ENCODE data around the gene CAPN11.
"Not testable (repeated sequence)": the region's sequence is repeated elsewhere in the genome, so short reads cannot be mapped to it uniquely, and the experiment has no call there.

Gene CAPN11

DNA sequence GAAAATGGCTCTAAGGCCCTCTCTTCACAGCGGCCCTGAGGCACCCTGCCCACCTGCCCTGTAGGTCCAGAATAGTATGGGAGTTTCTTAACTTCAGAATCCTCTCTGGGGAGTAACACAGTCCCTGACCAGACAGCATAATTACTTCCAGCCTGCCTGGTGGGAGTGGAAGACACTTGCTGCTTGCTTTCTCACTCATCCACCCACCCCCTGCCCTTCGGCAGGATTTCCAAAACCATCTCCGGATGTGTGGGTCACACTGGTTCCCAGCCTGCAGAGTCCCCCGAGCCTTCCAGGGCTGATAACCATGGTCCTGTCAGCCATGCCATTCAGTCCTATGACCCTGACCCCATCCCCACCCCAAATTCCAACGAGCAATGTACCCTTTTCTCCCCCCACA, 70.2 kb downstream of the CAPN11 start:
- in situ Hi-C loops (cut with HindIII; ENCODE audit: low sequenced_read_pairs), result no loop called here
- DNase-seq (ENCODE audit: low read depth, low spot score), result no peak
- TF ChIP-seq, protein P1, sequence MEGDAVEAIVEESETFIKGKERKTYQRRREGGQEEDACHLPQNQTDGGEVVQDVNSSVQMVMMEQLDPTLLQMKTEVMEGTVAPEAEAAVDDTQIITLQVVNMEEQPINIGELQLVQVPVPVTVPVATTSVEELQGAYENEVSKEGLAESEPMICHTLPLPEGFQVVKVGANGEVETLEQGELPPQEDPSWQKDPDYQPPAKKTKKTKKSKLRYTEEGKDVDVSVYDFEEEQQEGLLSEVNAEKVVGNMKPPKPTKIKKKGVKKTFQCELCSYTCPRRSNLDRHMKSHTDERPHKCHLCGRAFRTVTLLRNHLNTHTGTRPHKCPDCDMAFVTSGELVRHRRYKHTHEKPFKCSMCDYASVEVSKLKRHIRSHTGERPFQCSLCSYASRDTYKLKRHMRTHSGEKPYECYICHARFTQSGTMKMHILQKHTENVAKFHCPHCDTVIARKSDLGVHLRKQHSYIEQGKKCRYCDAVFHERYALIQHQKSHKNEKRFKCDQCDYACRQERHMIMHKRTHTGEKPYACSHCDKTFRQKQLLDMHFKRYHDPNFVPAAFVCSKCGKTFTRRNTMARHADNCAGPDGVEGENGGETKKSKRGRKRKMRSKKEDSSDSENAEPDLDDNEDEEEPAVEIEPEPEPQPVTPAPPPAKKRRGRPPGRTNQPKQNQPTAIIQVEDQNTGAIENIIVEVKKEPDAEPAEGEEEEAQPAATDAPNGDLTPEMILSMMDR (IDR thresholded peaks at IDR 0.05; ENCODE audit: low read depth, low read length), result no peak
- H3K4me3 ChIP-seq (ENCODE audit: low read depth, low read length), result no peak overlapping the region

DNA sequence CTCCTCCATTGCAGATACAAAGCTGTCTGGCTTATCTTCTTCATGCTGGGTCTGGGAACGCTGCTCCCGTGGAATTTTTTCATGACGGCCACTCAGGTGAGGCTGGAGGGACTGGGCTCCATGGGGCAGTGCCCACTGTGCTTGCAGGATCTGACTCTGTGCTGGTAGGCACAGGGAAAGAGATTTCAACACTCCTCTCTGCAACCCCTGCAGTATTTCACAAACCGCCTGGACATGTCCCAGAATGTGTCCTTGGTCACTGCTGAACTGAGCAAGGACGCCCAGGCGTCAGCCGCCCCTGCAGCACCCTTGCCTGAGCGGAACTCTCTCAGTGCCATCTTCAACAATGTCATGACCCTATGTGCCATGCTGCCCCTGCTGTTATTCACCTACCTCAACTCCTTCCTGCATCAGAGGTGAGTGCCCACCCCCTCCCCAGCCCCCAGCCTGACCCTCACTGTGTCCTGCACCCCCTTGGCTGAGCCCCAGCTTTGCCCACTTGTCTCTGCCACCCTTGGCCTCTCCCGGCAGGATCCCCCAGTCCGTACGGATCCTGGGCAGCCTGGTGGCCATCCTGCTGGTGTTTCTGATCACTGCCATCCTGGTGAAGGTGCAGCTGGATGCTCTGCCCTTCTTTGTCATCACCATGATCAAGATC, 70.9 kb downstream of the CAPN11 start:
- no peak overlapping the region for H3K4me3 ChIP-seq (ENCODE audit: low read depth, low read length)
- DNase-seq (ENCODE audit: low read depth, low spot score), result no peak
- in situ Hi-C loops (cut with HindIII; ENCODE audit: low sequenced_read_pairs), result no loop called here
- TF ChIP-seq, protein P1 (IDR thresholded peaks at IDR 0.05; ENCODE audit: low read depth, low read length), result no peak

DNA sequence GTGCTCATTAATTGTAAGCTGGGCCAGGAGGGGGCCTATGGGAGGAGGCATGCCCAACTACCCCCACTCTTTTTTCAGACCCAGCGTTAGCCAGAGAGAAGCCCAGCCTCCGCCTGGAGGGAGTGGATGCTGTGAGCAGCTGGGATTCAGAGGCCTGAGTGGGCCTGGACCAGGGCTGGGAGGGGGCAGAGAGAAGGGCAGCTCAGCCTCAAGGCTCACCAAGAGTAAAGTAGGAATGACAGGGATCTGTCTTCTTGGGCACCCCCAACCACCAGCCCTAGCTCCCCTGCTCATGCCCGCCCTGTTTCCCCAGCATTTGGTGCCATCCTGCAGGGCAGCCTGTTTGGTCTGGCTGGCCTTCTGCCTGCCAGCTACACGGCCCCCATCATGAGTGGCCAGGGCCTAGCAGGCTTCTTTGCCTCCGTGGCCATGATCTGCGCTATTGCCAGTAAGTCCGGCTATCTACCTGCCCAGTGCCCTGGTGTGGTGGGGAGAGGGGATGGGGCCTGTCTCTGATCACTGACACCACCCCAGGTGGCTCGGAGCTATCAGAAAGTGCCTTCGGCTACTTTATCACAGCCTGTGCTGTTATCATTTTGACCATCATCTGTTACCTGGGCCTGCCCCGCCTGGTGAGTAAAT, 71.5 kb downstream of the CAPN11 start:
- DNase-seq (ENCODE audit: low read depth, low spot score), result no peak
- TF ChIP-seq, protein P1 (IDR thresholded peaks at IDR 0.05; ENCODE audit: low read depth, low read length), result no peak
- in situ Hi-C loops (cut with HindIII; ENCODE audit: low sequenced_read_pairs), result no loop called here
- H3K4me3 ChIP-seq (ENCODE audit: low read depth, low read length), result no peak overlapping the region

DNA sequence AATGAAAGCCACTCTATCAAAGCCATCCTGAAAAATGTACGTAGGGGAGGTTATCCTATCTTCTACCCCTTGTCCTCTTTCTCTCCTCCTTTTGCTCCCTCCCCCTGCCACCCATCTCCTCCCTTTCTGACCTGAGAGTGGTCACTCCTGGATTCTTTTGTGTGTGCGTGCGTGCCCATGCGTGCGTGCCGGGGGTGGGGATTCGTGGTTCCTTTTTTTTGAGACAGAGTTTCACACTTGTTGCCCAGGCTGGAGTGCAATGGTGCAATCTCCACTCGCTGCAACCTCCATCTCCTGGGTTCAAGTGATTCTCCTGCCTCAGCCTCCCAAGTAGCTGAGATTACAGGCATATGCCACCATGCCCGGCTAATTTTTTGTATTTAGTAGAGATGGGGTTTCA, 72.8 kb downstream of the CAPN11 start:
- H3K4me3 ChIP-seq (ENCODE audit: low read depth, low read length); DNase-seq (ENCODE audit: low read depth, low spot score); in situ Hi-C loops (cut with HindIII; ENCODE audit: low sequenced_read_pairs): not testable (repeated sequence)

DNA sequence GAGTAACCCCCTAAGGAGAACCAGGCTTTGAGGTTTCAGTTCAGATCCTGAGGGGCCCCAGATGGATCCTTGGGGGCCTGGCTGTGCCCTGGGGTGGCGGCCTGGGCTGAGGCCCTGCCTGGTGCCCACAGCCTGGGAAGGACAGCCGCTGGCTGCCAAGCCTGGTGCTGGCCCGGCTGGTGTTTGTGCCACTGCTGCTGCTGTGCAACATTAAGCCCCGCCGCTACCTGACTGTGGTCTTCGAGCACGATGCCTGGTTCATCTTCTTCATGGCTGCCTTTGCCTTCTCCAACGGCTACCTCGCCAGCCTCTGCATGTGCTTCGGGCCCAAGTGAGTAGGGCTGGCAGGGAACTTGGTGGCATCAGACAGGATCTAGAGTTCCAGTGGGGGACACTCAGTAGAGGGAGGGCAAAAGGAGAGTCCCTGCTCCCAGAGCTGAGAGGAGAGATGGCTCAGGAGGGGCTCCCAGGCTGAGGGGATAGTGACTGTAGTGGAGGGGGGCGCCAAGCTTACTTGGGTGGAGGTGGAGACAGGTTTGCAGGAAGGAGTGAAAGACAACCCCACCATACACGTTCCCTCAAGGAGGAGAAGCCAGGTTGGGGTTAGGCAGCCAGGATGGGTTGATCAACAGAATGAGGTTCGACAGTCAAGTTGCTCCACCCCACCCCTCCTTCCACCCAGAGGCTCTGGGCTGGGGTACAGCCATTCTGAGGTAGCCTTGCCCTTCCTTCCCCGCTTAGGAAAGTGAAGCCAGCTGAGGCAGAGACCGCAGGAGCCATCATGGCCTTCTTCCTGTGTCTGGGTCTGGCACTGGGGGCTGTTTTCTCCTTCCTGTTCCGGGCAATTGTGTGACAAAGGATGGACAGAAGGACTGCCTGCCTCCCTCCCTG, 74.3 kb downstream of the CAPN11 start:
- TF ChIP-seq, protein P1 (IDR thresholded peaks at IDR 0.05; ENCODE audit: low read depth, low read length), result no peak
- H3K4me3 ChIP-seq (ENCODE audit: low read depth, low read length), result no peak overlapping the region
- in situ Hi-C loops (cut with HindIII; ENCODE audit: low sequenced_read_pairs), result no loop called here
- no peak for DNase-seq (ENCODE audit: low read depth, low spot score)

DNA sequence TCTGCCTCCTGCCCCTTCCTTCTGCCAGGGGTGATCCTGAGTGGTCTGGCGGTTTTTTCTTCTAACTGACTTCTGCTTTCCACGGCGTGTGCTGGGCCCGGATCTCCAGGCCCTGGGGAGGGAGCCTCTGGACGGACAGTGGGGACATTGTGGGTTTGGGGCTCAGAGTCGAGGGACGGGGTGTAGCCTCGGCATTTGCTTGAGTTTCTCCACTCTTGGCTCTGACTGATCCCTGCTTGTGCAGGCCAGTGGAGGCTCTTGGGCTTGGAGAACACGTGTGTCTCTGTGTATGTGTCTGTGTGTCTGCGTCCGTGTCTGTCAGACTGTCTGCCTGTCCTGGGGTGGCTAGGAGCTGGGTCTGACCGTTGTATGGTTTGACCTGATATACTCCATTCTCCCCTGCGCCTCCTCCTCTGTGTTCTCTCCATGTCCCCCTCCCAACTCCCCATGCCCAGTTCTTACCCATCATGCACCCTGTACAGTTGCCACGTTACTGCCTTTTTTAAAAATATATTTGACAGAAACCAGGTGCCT, 75.0 kb downstream of the CAPN11 start:
- TF ChIP-seq, protein P1 (IDR thresholded peaks at IDR 0.05; ENCODE audit: low read depth, low read length), result no peak
- in situ Hi-C loops (cut with HindIII; ENCODE audit: low sequenced_read_pairs), result no loop called here
- no peak for DNase-seq (ENCODE audit: low read depth, low spot score)
- no peak overlapping the region for H3K4me3 ChIP-seq (ENCODE audit: low read depth, low read length)

All from astrocyte of the spinal cord (primary cell).